SK-N-SH treated with all-trans-retinoic acid at 6 μM for 48 hours (cell line): Measurements from ENCODE around the gene GALNT4.

Source experiments
- ATAC-seq: fragments of 200-7000 bp; cut with Tn5 transposase; 3 replicates; pipeline ENCODE4 v1.9.1; 2020; ENCODE audit warnings: mild to moderate bottlenecking, moderate library complexity
- ARNTL ChIP-seq: fragments of 450-650 bp; formaldehyde crosslinking; IDR thresholded peaks from 2 replicates; pipeline ENCODE4 v1.5.0; 2020; ENCODE audit warnings: low read depth, mild to moderate bottlenecking, moderate library complexity, borderline replicate concordance
- BACH2 ChIP-seq: fragments of 250-450 bp; sonication (Bioruptor Pico); IDR thresholded peaks from 2 replicates; pipeline ENCODE4 v1.9.0; 2021; ENCODE audit warnings: mild to moderate bottlenecking, borderline replicate concordance
- ESRRG ChIP-seq: fragments of 250-450 bp; sonication (Bioruptor Pico); IDR thresholded peaks from 2 replicates; pipeline ENCODE4 v1.6.1; 2021; ENCODE audit warnings: mild to moderate bottlenecking
- GLIS3 ChIP-seq: fragments of 250-450 bp; sonication (Bioruptor Pico); IDR thresholded peaks from 2 replicates; pipeline ENCODE4 v1.5.0; 2020; ENCODE audit warnings: mild to moderate bottlenecking, moderate library complexity
- ISL1 ChIP-seq: fragments of 250-450 bp; sonication (Bioruptor Pico); IDR thresholded peaks from 2 replicates; pipeline ENCODE4 v2.1.2; 2022; ENCODE audit warnings: mild to moderate bottlenecking, moderate library complexity
- OSR1 ChIP-seq: fragments of 250-450 bp; sonication (Bioruptor Pico); IDR thresholded peaks from 2 replicates; pipeline ENCODE4 v1.8.0; 2022; ENCODE audit warnings: moderate library complexity, mild to moderate bottlenecking, inconsistent platforms
- PPARA ChIP-seq: fragments of 250-450 bp; sonication (Bioruptor Pico); IDR thresholded peaks from 2 replicates; pipeline ENCODE4 v1.5.0; 2020; ENCODE audit warnings: mild to moderate bottlenecking, borderline replicate concordance
- RARB ChIP-seq: fragments of 250-450 bp; sonication (Bioruptor Pico); IDR thresholded peaks from 2 replicates; pipeline ENCODE4 v1.8.0; 2021; ENCODE audit warnings: mild to moderate bottlenecking, moderate library complexity
- TCF4 ChIP-seq: fragments of 250-450 bp; sonication (Bioruptor Pico); IDR thresholded peaks from 2 replicates; pipeline ENCODE4 v1.8.0; 2021; ENCODE audit warnings: mild to moderate bottlenecking, moderate library complexity, borderline replicate concordance
- TOX ChIP-seq: fragments of 250-450 bp; sonication (Bioruptor Pico); IDR thresholded peaks from 2 replicates; pipeline ENCODE4 v1.8.0; 2021; ENCODE audit warnings: mild to moderate bottlenecking, moderate library complexity, borderline replicate concordance
- ZC3H10 ChIP-seq: fragments of 250-450 bp; sonication (Bioruptor Pico); IDR thresholded peaks from 2 replicates; pipeline ENCODE4 v1.5.1; 2021; ENCODE audit warnings: mild to moderate bottlenecking, moderate library complexity
- ZFP3 ChIP-seq: fragments of 250-450 bp; sonication (Bioruptor Pico); IDR thresholded peaks from 2 replicates; pipeline ENCODE4 v1.5.0; 2020; ENCODE audit warnings: mild to moderate bottlenecking, moderate library complexity
- ZFP30 ChIP-seq: fragments of 450-650 bp; formaldehyde crosslinking; IDR thresholded peaks from 2 replicates; pipeline ENCODE4 v1.5.0; 2022; ENCODE audit warnings: mild to moderate bottlenecking, moderate library complexity
- ZNF565 ChIP-seq: fragments of 450-650 bp; formaldehyde crosslinking; conservative IDR thresholded peaks from 2 replicates; pipeline ENCODE4 v1.5.0; 2020; ENCODE audit warnings: low read depth, mild to moderate bottlenecking, moderate library complexity
- ZNF70 ChIP-seq: fragments of 450-650 bp; formaldehyde crosslinking; IDR thresholded peaks from 2 replicates; pipeline ENCODE4 v1.5.0; 2020; ENCODE audit warnings: mild to moderate bottlenecking, moderate library complexity
- ZNF8 ChIP-seq: fragments of 450-650 bp; formaldehyde crosslinking; IDR thresholded peaks from 2 replicates; pipeline ENCODE4 v1.5.0; 2020; ENCODE audit warnings: mild to moderate bottlenecking, moderate library complexity
- TF ChIP-seq, protein P1 (sequence below): fragments of 250-450 bp; sonication (Bioruptor Pico); IDR thresholded peaks from 2 replicates; pipeline ENCODE4 v1.8.0; 2020; ENCODE audit warnings: mild to moderate bottlenecking, moderate library complexity, borderline replicate concordance
- TF ChIP-seq, protein P2 (sequence below): fragments of 250-450 bp; sonication (Bioruptor Pico); IDR thresholded peaks from 2 replicates; pipeline ENCODE4 v1.5.1; 2021; ENCODE audit warnings: mild to moderate bottlenecking, moderate library complexity
- TF ChIP-seq, protein P3 (sequence below): fragments of 250-450 bp; sonication (Bioruptor Pico); IDR thresholded peaks from 2 replicates; pipeline ENCODE4 v1.5.1; 2020; ENCODE audit warnings: low read depth, mild to moderate bottlenecking, moderate library complexity
- TF ChIP-seq, protein P4 (sequence below): fragments of 250-450 bp; sonication (Bioruptor Pico); IDR thresholded peaks from 2 replicates; pipeline ENCODE4 v1.5.0; 2020; ENCODE audit warnings: mild to moderate bottlenecking, moderate library complexity
- TF ChIP-seq, protein P5 (sequence below): fragments of 250-450 bp; sonication (Bioruptor Pico); IDR thresholded peaks from 2 replicates; pipeline ENCODE4 v1.8.0; 2021; ENCODE audit warnings: low read depth, mild to moderate bottlenecking, moderate library complexity, borderline replicate concordance

GALNT4 gene

DNA sequence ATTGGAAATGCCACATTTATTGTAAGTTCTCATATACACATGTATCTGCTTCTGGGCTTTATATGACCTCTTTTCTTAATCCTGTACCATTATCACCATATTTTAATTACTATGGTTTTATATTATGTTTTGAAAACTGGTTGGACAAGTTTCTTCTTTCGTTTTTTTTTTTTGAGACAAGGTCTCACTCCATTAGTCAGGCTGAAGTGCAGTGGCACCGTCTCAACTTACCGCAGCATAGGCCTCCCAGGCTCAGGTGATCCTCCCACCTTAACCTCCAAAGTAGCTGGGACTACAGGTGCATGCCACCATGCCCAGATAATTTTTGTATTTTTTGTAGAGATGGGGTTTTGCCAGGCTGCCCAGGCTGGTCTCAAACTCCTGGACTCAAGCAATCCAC is 44.6 kb downstream of the GALNT4 start (continued):
- TF ChIP-seq TOX (CRISPR knock-in tag), result no peak
- TF ChIP-seq ZNF8 (CRISPR knock-in tag), result no peak
- TF ChIP-seq, protein P1, sequence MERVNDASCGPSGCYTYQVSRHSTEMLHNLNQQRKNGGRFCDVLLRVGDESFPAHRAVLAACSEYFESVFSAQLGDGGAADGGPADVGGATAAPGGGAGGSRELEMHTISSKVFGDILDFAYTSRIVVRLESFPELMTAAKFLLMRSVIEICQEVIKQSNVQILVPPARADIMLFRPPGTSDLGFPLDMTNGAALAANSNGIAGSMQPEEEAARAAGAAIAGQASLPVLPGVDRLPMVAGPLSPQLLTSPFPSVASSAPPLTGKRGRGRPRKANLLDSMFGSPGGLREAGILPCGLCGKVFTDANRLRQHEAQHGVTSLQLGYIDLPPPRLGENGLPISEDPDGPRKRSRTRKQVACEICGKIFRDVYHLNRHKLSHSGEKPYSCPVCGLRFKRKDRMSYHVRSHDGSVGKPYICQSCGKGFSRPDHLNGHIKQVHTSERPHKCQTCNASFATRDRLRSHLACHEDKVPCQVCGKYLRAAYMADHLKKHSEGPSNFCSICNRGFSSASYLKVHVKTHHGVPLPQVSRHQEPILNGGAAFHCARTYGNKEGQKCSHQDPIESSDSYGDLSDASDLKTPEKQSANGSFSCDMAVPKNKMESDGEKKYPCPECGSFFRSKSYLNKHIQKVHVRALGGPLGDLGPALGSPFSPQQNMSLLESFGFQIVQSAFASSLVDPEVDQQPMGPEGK (CRISPR knock-in tag), result no peak
- no peak for TF ChIP-seq ZC3H10 (CRISPR knock-in tag)
- TF ChIP-seq ZNF70, result no peak

DNA sequence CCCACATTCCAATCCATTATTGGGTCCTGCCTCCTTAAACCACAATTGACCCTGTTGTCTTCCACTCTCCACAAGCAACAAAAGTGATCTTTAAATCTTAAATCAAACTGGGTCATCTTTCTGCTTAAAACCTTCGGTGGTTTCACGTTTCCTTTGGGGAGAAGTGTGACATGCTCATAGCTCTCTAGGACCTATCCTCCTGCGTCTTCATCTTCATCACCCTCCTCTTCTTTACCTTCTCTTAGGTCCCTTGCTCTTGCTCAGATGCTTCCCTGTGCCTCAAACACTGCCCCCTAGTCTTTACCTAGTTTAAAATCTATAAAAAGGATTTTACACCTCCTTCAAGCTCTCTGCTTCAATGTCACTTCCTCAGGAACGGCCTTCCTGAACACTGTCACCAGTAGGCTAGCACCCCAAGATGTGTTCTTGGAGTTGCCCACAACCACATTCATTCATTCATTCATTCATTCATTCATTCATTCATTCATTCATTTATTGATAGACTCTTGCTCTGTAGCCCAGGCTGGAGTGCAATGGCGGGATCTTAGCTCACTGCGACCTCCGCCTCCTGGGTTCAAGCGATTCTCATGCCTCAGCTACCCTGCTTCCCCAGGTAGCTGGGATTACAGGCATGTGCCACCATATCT is 46.8 kb downstream of the GALNT4 start:
- TF ChIP-seq, protein P2, sequence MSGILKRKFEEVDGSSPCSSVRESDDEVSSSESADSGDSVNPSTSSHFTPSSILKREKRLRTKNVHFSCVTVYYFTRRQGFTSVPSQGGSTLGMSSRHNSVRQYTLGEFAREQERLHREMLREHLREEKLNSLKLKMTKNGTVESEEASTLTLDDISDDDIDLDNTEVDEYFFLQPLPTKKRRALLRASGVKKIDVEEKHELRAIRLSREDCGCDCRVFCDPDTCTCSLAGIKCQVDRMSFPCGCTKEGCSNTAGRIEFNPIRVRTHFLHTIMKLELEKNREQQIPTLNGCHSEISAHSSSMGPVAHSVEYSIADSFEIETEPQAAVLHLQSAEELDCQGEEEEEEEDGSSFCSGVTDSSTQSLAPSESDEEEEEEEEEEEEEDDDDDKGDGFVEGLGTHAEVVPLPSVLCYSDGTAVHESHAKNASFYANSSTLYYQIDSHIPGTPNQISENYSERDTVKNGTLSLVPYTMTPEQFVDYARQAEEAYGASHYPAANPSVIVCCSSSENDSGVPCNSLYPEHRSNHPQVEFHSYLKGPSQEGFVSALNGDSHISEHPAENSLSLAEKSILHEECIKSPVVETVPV (CRISPR knock-in tag), result no peak
- no peak for TF ChIP-seq ISL1
- TF ChIP-seq, protein P1 (CRISPR knock-in tag), result no peak
- no peak for TF ChIP-seq ZNF8 (CRISPR knock-in tag)
- TF ChIP-seq ZFP3, result no peak
- TF ChIP-seq PPARA, result no peak
- TF ChIP-seq, protein P3, sequence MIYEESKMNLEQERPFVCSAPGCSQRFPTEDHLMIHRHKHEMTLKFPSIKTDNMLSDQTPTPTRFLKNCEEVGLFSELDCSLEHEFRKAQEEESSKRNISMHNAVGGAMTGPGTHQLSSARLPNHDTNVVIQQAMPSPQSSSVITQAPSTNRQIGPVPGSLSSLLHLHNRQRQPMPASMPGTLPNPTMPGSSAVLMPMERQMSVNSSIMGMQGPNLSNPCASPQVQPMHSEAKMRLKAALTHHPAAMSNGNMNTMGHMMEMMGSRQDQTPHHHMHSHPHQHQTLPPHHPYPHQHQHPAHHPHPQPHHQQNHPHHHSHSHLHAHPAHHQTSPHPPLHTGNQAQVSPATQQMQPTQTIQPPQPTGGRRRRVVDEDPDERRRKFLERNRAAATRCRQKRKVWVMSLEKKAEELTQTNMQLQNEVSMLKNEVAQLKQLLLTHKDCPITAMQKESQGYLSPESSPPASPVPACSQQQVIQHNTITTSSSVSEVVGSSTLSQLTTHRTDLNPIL (CRISPR knock-in tag), result no peak
- no peak for TF ChIP-seq TCF4 (CRISPR knock-in tag)
- no peak for TF ChIP-seq ARNTL
- no peak for TF ChIP-seq ESRRG
- no peak for ATAC-seq

DNA sequence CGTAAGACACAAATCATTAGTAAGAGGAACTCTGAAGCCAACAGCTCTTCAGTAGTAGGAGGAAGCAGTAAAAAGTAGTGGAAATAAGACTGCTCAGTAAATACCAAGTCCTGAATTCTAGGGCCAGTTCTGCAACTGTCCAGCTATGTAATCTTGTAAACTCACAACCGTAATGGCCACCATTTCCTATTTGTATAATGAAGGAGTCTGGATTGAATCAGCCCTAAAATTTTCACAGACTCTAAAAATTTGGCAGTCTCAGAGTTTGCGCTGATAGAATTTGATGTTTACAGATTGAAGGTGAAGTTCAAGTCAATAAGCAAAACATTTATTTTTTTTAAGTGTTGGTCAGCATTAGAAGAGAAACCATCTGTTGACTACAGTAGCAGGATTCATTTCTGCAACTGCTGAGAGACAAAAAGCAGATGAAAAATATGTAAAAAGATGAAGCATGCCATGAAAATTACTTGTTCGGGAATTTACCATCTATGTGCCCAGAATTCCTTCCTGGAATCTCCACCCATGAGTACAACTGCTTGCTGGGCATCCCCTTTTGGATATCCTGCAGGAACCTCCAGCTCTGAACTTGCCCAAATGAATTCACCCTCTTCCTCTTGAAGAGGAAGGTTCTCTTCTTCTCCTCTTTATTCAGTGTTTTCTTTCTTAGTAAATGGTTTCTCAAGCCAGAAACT is 47.5 kb downstream of the GALNT4 start:
- TF ChIP-seq ZFP30 (CRISPR knock-in tag) (no peak), ZNF8 (CRISPR knock-in tag) (no peak), ZNF565 (no peak), TOX (CRISPR knock-in tag) (no peak), ZNF70 (no peak), RARB (CRISPR knock-in tag) (no peak), BACH2 (CRISPR knock-in tag) (no peak), OSR1 (CRISPR knock-in tag) (no peak), ISL1 (no peak), GLIS3 (CRISPR knock-in tag) (no peak), ZC3H10 (CRISPR knock-in tag) (no peak), ARNTL (no peak), TCF4 (CRISPR knock-in tag) (no peak), ESRRG (no peak)
- TF ChIP-seq, protein P3 (CRISPR knock-in tag), result no peak
- TF ChIP-seq, protein P4, sequence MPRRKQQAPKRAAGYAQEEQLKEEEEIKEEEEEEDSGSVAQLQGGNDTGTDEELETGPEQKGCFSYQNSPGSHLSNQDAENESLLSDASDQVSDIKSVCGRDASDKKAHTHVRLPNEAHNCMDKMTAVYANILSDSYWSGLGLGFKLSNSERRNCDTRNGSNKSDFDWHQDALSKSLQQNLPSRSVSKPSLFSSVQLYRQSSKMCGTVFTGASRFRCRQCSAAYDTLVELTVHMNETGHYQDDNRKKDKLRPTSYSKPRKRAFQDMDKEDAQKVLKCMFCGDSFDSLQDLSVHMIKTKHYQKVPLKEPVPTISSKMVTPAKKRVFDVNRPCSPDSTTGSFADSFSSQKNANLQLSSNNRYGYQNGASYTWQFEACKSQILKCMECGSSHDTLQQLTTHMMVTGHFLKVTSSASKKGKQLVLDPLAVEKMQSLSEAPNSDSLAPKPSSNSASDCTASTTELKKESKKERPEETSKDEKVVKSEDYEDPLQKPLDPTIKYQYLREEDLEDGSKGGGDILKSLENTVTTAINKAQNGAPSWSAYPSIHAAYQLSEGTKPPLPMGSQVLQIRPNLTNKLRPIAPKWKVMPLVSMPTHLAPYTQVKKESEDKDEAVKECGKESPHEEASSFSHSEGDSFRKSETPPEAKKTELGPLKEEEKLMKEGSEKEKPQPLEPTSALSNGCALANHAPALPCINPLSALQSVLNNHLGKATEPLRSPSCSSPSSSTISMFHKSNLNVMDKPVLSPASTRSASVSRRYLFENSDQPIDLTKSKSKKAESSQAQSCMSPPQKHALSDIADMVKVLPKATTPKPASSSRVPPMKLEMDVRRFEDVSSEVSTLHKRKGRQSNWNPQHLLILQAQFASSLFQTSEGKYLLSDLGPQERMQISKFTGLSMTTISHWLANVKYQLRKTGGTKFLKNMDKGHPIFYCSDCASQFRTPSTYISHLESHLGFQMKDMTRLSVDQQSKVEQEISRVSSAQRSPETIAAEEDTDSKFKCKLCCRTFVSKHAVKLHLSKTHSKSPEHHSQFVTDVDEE (CRISPR knock-in tag), result no peak
- TF ChIP-seq, protein P5, sequence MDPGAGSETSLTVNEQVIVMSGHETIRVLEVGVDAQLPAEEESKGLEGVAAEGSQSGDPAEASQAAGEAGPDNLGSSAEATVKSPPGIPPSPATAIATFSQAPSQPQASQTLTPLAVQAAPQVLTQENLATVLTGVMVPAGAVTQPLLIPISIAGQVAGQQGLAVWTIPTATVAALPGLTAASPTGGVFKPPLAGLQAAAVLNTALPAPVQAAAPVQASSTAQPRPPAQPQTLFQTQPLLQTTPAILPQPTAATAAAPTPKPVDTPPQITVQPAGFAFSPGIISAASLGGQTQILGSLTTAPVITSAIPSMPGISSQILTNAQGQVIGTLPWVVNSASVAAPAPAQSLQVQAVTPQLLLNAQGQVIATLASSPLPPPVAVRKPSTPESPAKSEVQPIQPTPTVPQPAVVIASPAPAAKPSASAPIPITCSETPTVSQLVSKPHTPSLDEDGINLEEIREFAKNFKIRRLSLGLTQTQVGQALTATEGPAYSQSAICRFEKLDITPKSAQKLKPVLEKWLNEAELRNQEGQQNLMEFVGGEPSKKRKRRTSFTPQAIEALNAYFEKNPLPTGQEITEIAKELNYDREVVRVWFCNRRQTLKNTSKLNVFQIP (CRISPR knock-in tag), result no peak
- TF ChIP-seq, protein P1 (CRISPR knock-in tag), result no peak
- TF ChIP-seq, all 23 proteins: peak for 0
- no peak for ATAC-seq
